ENCODE data around the gene SMS.

SMS gene

GRCh38 chrX:22035236-22035635 lies 94.7 kb downstream of the SMS start:
- TF ChIP-seq, protein P1, sequence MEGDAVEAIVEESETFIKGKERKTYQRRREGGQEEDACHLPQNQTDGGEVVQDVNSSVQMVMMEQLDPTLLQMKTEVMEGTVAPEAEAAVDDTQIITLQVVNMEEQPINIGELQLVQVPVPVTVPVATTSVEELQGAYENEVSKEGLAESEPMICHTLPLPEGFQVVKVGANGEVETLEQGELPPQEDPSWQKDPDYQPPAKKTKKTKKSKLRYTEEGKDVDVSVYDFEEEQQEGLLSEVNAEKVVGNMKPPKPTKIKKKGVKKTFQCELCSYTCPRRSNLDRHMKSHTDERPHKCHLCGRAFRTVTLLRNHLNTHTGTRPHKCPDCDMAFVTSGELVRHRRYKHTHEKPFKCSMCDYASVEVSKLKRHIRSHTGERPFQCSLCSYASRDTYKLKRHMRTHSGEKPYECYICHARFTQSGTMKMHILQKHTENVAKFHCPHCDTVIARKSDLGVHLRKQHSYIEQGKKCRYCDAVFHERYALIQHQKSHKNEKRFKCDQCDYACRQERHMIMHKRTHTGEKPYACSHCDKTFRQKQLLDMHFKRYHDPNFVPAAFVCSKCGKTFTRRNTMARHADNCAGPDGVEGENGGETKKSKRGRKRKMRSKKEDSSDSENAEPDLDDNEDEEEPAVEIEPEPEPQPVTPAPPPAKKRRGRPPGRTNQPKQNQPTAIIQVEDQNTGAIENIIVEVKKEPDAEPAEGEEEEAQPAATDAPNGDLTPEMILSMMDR (IDR thresholded peaks at IDR 0.05; ENCODE audit: unreplicated experiment in 3 of 3) = no peak
- Mint-ChIP-seq H3K27me3 (ENCODE audit: low read depth) (peaks cover 5% of the 10 kb centered on the region), H3K9me3 (no peaks in the 10 kb centered on the region), H3K36me3 (ENCODE audit: low read depth) (no peaks in the 10 kb centered on the region), H3K27ac (peak overlapping the region in 2 of 3 experiments; percentile 51 to 84), H3K4me3 (peak overlapping the region in 1 of 3 experiments; percentile 74), H3K4me1 (peaks cover 32% of the 10 kb centered on the region)

GRCh38 chrX:22037225-22037624 lies 96.7 kb downstream of the SMS start:
- H3K4me3 Mint-ChIP-seq = peak overlapping the region in 1 of 3 experiments; percentile 19
- TF ChIP-seq, protein P1 (IDR thresholded peaks at IDR 0.05; ENCODE audit: unreplicated experiment in 3 of 3) = no peak
- peaks cover 5% of the 10 kb centered on the region for H3K27me3 Mint-ChIP-seq (ENCODE audit: low read depth)
- H3K4me1 Mint-ChIP-seq = peaks cover 49% of the 10 kb centered on the region
- no peaks in the 10 kb centered on the region for H3K9me3 Mint-ChIP-seq
- peak overlapping the region in 1 of 3 experiments; percentile 54 for H3K27ac Mint-ChIP-seq
- no peaks in the 10 kb centered on the region for H3K36me3 Mint-ChIP-seq (ENCODE audit: low read depth)

- Mint-ChIP-seq H3K36me3 (ENCODE audit: low read depth) (no peaks in the 10 kb centered on the region), H3K27ac (no peak overlapping the region), H3K9me3 (no peaks in the 10 kb centered on the region), H3K27me3 (ENCODE audit: low read depth) (no peaks in the 10 kb centered on the region), H3K4me1 (peaks cover 45% of the 10 kb centered on the region), H3K4me3 (peak overlapping the region in 2 of 3 experiments; percentile 54 to 76)
- TF ChIP-seq, protein P1 (IDR thresholded peaks at IDR 0.05; ENCODE audit: unreplicated experiment in 3 of 3) = no peak
Measured at GRCh38 chrX:22037911-22038537, 97.5 kb downstream of the SMS start.

DNA sequence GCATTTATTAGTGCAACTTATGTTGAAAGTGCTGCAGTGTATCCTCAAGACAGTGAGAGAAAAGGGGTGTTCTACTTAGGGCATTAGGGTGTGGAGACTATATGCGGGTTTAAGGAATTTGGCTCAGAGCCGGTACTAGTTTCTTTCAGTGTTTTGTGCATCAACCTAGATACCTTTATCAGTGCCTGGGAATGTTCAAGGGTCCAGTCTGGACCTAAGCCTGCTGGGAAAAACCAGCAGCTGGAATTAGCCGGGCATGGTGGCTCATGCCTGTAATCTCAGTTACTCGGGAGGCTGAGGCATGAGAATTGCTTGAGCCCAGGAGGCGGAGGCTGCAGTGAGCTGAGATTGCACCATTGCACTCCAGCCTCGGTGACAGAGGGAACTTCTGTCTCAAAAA lies 99.0 kb downstream of the SMS start:
- no peaks in the 10 kb centered on the region for H3K36me3 Mint-ChIP-seq (ENCODE audit: low read depth)
- peak overlapping the region in 1 of 3 experiments; percentile 87 for H3K27ac Mint-ChIP-seq
- no peaks in the 10 kb centered on the region for H3K27me3 Mint-ChIP-seq (ENCODE audit: low read depth)
- TF ChIP-seq, protein P1 (IDR thresholded peaks at IDR 0.05; ENCODE audit: unreplicated experiment in 3 of 3) = no peak
- peak overlapping the region in 2 of 3 experiments; percentile 27 to 64 for H3K4me3 Mint-ChIP-seq
- H3K4me1 Mint-ChIP-seq = peaks cover 55% of the 10 kb centered on the region
- no peaks in the 10 kb centered on the region for H3K9me3 Mint-ChIP-seq

- Mint-ChIP-seq H3K4me1 (peaks cover 50% of the 10 kb centered on the region), H3K27me3 (ENCODE audit: low read depth) (no peaks in the 10 kb centered on the region)
Measured at GRCh38 chrX:22040184-22040583, 99.7 kb downstream of the SMS start.

More at GRCh38 chrX:22040184-22040583, 99.7 kb downstream of the SMS start:
- Mint-ChIP-seq H3K36me3 (ENCODE audit: low read depth) (no peaks in the 10 kb centered on the region), H3K27ac (peak overlapping the region in 1 of 3 experiments; percentile 87), H3K4me3 (no peak overlapping the region), H3K9me3 (no peaks in the 10 kb centered on the region)
- TF ChIP-seq, protein P1 (IDR thresholded peaks at IDR 0.05; ENCODE audit: unreplicated experiment in 3 of 3) = no peak
